ENCODE results near the gene ARHGEF10L.

The ARHGEF10L gene

GRCh38 chr1:17520473-17521319, 18.8 kb upstream of the ARHGEF10L start:
- no peak for DNase-seq (ENCODE audit: low read depth in 2 of 3, low spot score in 2 of 3)

- no peak for DNase-seq (ENCODE audit: low read depth in 2 of 3, low spot score in 2 of 3)
Observed at GRCh38 chr1:17521946-17522612, 17.4 kb upstream of the ARHGEF10L start.

- DNase-seq (ENCODE audit: low read depth in 2 of 3, low spot score in 2 of 3) = no peak
Observed at GRCh38 chr1:17523321-17524041, 16.0 kb upstream of the ARHGEF10L start.

GRCh38 chr1:17524645-17525044, 14.9 kb upstream of the ARHGEF10L start:
- DNase-seq (ENCODE audit: low read depth in 2 of 3, low spot score in 2 of 3) = no peak

- DNase-seq (ENCODE audit: low read depth in 2 of 3, low spot score in 2 of 3) = no peak
Observed at GRCh38 chr1:17525996-17526686, 13.4 kb upstream of the ARHGEF10L start.

GRCh38 chr1:17527036-17527914, 12.2 kb upstream of the ARHGEF10L start:
- DNase-seq (ENCODE audit: low read depth in 2 of 3, low spot score in 2 of 3) = no peak

- no peak for DNase-seq (ENCODE audit: low read depth in 2 of 3, low spot score in 2 of 3)
Observed at GRCh38 chr1:17529381-17529780, 10.1 kb upstream of the ARHGEF10L start.

- DNase-seq (ENCODE audit: low read depth in 2 of 3, low spot score in 2 of 3) = no peak
Observed at GRCh38 chr1:17531343-17531681, 8.2 kb upstream of the ARHGEF10L start.

- DNase-seq (ENCODE audit: low read depth in 2 of 3, low spot score in 2 of 3) = no peak
Observed at GRCh38 chr1:17531682-17532487, 7.6 kb upstream of the ARHGEF10L start.

GRCh38 chr1:17533201-17533600, 6.3 kb upstream of the ARHGEF10L start:
- no peak for DNase-seq (ENCODE audit: low read depth in 2 of 3, low spot score in 2 of 3)

GRCh38 chr1:17535300-17535936, 4.1 kb upstream of the ARHGEF10L start:
- no peak for DNase-seq (ENCODE audit: low read depth in 2 of 3, low spot score in 2 of 3)

- no peak for DNase-seq (ENCODE audit: low read depth in 2 of 3, low spot score in 2 of 3)
Observed at GRCh38 chr1:17538010-17538409, 1.5 kb upstream of the ARHGEF10L start.

GRCh38 chr1:17538428-17539117, 925 bp upstream of the ARHGEF10L start:
- no peak for DNase-seq (ENCODE audit: low read depth in 2 of 3, low spot score in 2 of 3)

GRCh38 chr1:17539118-17539476, 401 bp upstream of the ARHGEF10L start:
- DNase-seq (ENCODE audit: low read depth in 2 of 3, low spot score in 2 of 3) = no peak

- DNase-seq (ENCODE audit: low read depth in 2 of 3, low spot score in 2 of 3) = no peak
Observed at GRCh38 chr1:17540255-17541001, 930 bp downstream of the ARHGEF10L start.

- DNase-seq (ENCODE audit: low read depth in 2 of 3, low spot score in 2 of 3) = no peak
Observed at GRCh38 chr1:17542645-17543044, 3.1 kb downstream of the ARHGEF10L start.

GRCh38 chr1:17544776-17545350, 5.4 kb downstream of the ARHGEF10L start:
- no peak for DNase-seq (ENCODE audit: low read depth in 2 of 3, low spot score in 2 of 3)

- DNase-seq (ENCODE audit: low read depth in 2 of 3, low spot score in 2 of 3) = no peak
Observed at GRCh38 chr1:17545356-17545755, 5.9 kb downstream of the ARHGEF10L start.
